SK-N-MC (cell line): ENCODE measurements around the gene MIA.

Experiments used
- EZH2 ChIP-seq: fragments of 200-600 bp; sonication (generic); IDR thresholded peaks from one replicate; pipeline ENCODE4 v1.6.1; 2017; ENCODE audit warnings: antibody characterized with exemption
- POLR2AphosphoS5 ChIP-seq: IDR thresholded peaks from 2 replicates; pipeline ENCODE4 v1.6.1; 2012; ENCODE audit warnings: mild to moderate bottlenecking, low read depth, low read length, borderline replicate concordance

- TF ChIP-seq POLR2AphosphoS5 (no peak), EZH2 (no peak)
Measured at GRCh38 chr19:40785526-40785925, 10.2 kb downstream of the MIA start.
